HG03432 (cell line): ENCODE measurements around the gene DTNA.

ENCODE experiments used
- ATAC-seq: cut with Tn5 transposase; IDR thresholded peaks from one replicate; pipeline ENCODE4 v1.9.1; 2021; ENCODE audit warnings: mild to moderate bottlenecking, moderate library complexity; ENCODE audit not compliant: unreplicated experiment

DTNA gene

GRCh38 chr18:34805103-34805877 lies 95.2 kb downstream of the DTNA start:
- no peak for ATAC-seq

GRCh38 chr18:34805878-34806351 lies 95.8 kb downstream of the DTNA start:
- no peak for ATAC-seq

GRCh38 chr18:34806527-34806926 lies 96.4 kb downstream of the DTNA start:
- ATAC-seq, result no peak

- ATAC-seq, result no peak
Observed at GRCh38 chr18:34807106-34807796, 97.2 kb downstream of the DTNA start.

- no peak for ATAC-seq
Observed at GRCh38 chr18:34808389-34808788, 98.3 kb downstream of the DTNA start.

- ATAC-seq, result no peak
Observed at GRCh38 chr18:34809451-34810072, 99.5 kb downstream of the DTNA start.

GRCh38 chr18:34816183-34816582 lies 106.1 kb downstream of the DTNA start:
- ATAC-seq, result no peak

- no peak for ATAC-seq
Observed at GRCh38 chr18:34817636-34818035, 107.5 kb downstream of the DTNA start.

GRCh38 chr18:34818064-34818463 lies 108.0 kb downstream of the DTNA start:
- no peak for ATAC-seq

- ATAC-seq, result no peak
Observed at GRCh38 chr18:34820360-34821065, 110.4 kb downstream of the DTNA start.

- ATAC-seq, result no peak
Observed at GRCh38 chr18:34821669-34822210, 111.6 kb downstream of the DTNA start.

GRCh38 chr18:34828093-34828492 lies 118.0 kb downstream of the DTNA start:
- no peak for ATAC-seq

GRCh38 chr18:34834897-34835296 lies 124.8 kb downstream of the DTNA start:
- ATAC-seq, result no peak

- no peak for ATAC-seq
Observed at GRCh38 chr18:34835466-34835865, 125.4 kb downstream of the DTNA start.

GRCh38 chr18:34837769-34838272 lies 127.7 kb downstream of the DTNA start:
- ATAC-seq, result no peak

GRCh38 chr18:34838669-34839068 lies 128.6 kb downstream of the DTNA start:
- ATAC-seq, result no peak

- no peak for ATAC-seq
Observed at GRCh38 chr18:34840256-34840826, 130.2 kb downstream of the DTNA start.

GRCh38 chr18:34841891-34842290 lies 131.8 kb downstream of the DTNA start:
- ATAC-seq, result no peak

- no peak for ATAC-seq
Observed at GRCh38 chr18:34844072-34844471, 134.0 kb downstream of the DTNA start.

- ATAC-seq, result no peak
Observed at GRCh38 chr18:34844732-34845459, 134.8 kb downstream of the DTNA start.
